HG03442 (cell line): ENCODE data around the gene ZNF586.
"Not testable (repeated sequence)": the region's sequence is repeated elsewhere in the genome, so short reads cannot be mapped to it uniquely, and the experiment has no call there.

Experiments used
- ATAC-seq: cut with Tn5 transposase; IDR thresholded peaks from one replicate; pipeline ENCODE4 v1.9.1; 2021; ENCODE audit warnings: mild to moderate bottlenecking, moderate library complexity; ENCODE audit not compliant: unreplicated experiment

The ZNF586 gene

DNA sequence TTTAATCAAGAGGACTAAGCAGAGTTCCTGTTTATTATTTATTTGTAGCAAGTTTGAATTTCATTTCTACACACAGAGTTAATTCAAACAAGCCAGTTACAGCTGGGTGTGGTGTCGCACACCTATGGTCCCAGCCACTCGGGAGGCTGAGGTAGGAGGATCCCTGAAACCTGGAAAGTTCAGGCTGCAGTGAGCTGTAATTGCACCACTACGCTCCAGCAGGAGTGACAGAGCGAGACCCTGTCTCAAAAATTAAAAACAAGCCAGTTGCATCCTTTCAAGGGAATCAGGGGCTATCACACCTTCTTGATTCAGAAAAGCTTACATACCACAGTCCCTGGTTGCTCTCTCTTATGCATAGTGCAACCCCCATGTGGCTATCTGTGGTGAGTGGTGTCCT lies 19.8 kb downstream of the ZNF586 start:
- no peak for ATAC-seq

DNA sequence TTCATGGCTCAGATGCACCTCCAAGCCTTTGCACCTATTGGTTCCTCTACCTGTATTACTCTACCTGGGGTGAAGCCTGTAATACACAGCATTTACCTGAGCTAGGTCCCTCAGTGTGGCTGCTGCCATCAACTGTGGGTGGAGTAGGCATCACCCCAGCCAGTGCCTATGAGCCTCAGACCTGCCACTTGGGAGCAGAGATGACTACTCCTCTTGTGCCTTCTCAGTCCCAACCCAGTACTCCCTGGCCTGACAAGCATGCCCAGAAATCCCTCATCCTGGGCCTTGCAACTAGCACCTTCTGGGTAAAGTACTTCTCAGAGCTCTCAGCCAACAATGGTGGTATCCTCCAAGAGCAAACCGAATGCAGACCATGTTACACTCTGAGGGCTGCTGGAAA lies 27.1 kb downstream of the ZNF586 start:
- not testable (repeated sequence) for ATAC-seq

DNA sequence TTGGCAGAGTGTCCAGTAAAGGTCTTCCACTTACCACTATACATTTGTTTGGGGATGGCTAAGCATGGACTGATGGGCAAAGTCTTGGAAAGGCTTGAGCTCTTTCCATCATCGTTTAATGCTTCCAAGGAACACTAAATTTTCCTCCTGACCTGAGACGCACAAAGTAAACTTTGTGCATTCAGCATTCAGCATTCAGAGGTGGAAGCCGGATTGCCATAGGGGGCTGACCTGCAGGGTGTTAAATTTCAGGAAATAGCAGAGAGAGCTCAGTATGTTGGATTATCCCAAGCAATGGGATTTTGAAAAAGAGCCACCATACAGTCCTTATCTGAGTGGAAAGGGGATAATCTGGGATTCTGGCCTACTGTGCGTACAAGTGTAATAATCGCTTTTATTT lies 31.2 kb downstream of the ZNF586 start:
- no peak for ATAC-seq

DNA sequence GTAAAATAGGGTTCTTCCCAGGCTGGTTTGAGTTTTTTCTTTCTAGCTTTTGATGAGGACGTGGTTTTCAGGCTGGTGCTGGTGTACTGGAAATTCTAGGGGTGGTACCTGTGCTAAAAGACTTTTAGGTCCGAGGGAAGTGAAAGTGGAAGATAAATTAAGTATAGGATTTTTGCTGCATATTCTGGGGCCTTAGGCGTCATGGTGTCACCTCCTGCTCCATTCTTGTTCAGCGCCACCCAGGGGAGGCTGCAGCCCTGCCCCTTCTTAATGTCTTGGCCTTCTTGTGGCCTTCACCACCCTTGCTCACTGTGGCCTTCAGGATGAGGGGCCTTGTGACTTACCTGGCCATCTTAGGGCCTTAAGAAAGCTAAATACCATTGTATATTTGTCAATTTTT lies 32.8 kb downstream of the ZNF586 start:
- ATAC-seq: no peak

DNA sequence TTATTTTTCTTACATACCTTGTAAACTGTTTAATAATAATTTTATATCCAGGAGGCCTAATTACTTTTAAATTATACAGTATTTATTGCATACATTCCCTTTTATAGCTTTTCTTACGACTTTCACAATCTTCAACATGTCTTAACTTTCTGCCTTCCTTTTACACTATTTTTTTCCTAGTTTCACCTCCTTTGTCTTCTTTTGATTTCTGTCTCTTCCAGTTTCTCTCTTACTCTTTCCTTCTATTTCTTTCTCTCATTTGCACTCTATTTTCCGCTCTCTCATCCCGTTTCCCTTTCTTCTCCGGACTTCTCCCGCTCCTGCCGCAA lies 33.8 kb downstream of the ZNF586 start:
- ATAC-seq: no peak

DNA sequence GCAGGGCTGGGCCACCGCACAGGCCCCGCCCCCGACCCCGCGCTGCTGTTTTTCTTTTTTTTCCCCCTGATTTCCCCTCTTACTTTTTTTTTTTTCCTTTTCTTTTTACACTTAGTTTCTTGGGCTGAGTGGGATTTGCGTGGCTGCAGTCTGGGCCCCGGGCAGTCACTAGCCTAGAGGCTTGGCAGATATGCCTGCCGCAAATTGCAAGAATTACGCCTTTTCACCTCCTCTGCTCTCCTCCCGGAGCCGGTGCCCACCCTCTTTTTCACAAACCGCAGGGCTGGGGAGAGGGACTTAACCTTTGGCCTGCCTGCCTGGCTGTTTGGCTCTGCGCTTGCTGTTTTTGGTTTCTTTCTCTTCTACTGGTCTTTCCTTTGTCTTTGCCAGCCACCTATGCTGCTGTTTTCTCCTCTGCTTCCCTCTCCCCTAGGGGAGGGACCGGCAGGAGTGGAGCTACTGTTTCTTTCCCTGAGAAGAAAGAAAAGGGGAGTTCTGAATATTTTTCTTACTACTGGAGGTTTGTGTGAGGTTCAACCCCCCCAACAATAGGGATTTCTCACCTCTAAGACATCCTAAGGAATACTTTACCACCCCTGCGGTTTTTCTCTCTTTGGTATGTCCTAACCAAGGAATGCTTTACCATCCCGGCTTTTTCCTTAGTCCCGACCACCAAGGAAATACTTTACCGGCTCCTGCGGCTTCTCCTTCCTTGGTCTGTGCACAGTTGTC lies 34.3 kb downstream of the ZNF586 start:
- ATAC-seq: no peak

DNA sequence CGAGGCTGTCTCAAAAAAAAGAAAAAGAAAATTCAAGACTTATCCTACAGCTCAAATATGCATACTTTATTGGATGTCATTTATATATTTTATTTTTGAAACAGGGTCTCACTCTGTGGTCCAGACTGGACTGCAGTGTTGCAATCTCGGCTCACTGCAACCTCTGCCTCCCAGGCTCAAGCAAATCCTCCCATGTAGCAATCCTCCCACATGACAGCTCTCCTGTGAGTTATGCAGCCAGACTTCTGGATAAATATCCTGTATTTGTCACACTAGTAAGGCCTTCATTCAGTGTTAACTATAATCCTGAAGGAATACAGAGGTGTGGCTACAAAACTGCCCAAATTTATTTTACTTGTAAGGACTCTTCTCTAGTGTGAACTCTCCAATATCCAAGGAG lies 38.1 kb downstream of the ZNF586 start:
- ATAC-seq: no peak

DNA sequence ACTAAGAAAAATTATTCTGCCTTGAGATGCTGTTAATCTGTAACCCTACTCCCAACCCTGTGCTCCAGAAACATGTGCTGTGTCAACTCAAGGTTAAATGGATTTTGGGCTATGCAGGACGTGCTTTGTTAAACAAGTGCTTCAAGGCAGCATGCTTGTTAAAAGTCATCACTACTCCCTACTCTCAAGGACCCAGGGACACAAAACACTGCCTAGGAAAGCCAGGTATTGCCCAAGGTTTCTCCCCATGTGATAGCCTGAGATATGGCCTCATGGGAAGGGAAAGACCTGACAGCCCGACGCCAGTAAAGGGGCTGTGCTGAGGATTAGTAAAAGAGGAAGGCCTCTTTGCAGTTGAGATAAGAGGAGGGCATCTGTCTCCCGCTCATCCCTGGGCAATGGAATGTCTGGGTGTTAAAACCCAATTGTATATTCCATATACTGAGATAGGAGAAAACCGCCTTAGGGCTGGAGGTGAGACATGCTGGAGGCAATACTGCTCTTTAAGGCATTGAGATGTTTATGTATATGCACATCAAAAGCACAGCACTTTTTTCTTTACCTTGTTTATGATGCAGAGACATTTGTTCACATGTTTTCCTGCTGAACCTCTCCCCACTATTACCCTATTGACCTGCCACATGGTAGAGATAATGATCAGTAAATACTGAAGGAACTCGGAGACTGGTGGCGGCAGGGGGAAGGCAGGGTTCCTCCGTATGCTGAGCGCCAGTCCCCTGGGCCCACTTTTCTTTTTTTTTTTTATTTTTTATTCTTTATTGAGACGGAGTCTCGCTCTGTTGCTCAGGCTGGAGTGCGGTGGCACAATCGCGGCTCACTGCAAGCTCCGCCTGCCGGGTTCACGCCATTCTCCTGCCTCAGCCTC lies 41.2 kb downstream of the ZNF586 start:
- not testable (repeated sequence) for ATAC-seq

DNA sequence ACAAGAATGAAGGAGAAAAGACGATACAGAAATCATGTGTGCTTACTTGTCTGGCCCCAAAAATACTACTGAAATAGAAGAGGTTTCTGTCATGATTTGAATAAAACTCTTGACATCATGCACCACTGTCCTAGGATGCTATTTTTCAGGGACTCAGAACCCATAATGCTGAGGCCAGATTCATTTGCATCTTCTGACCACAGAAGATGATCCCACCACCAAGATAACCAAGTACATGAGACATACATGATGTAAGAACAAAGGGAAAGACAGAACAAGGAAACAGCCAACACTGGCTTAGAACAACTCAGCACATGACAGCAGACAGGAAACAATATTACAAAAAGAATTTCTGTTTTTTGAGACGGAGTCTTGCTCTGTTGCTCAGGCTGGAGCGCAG lies 42.8 kb downstream of the ZNF586 start:
- no peak for ATAC-seq

DNA sequence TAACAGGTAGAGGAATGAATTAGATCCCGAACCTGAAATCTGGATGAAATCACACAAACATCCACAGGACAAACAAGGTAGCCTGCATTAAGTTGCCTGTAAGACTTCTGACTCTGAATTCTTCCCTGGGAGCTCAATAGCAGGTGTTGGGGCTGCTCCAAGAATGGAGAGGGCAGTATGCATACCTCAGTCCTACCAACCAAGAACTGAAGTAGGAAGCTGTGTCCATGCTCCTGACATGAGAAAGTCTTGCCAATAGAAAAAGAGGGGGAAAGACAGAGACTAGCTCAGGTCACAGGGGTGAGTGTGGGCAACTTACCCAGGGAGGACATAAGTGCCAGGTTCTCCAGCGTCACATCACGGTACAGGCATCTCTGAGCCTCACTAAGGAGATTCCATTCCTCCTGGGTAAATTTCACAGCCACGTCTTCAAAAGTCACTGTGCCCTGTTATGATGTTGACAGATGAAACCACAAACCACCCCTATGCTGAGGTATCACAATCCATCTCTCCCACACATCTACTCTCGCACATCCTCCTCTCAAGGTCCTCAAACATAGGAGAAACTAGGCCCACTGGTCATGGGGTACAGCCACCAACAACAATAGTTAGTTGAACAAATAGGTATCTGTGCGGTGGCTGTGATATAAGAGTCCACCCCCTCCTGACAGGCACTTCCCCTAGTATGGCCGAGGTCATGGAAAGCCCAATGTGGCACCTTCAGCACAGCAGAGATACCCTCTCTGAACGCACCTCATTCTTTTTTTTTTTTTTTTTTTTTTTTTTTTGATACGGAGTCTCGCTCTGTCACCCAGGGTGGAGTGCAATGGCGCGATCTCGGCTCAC lies 43.7 kb downstream of the ZNF586 start:
- not testable (repeated sequence) for ATAC-seq

DNA sequence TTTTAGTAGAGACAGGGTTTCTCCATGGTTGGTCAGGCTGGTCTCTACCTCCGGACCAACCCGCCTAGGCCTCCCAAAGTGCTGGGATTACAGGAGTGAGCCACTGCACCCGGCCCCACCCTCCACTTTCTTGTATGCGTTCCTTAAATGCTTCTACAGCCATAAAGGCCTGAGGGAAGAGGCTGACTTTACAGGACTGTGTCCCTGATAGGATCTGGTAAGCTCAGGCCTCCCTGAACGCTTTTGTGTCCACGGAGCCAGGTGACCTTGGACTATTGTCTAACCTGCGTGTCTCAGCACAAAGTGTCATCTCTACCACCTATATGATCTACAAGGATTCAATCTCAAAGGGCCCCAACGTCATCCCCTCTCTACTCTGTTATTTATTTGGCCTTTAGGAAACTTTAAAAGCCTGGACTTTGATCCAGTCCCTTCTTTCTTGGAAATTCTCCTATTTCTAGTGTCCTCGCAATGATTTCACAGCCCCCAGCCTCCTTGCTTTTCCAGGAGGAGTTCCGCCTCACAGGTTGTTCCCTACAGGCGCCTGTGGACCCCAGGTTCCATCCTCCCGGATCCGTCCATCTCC lies 44.5 kb downstream of the ZNF586 start:
- ATAC-seq: no peak

DNA sequence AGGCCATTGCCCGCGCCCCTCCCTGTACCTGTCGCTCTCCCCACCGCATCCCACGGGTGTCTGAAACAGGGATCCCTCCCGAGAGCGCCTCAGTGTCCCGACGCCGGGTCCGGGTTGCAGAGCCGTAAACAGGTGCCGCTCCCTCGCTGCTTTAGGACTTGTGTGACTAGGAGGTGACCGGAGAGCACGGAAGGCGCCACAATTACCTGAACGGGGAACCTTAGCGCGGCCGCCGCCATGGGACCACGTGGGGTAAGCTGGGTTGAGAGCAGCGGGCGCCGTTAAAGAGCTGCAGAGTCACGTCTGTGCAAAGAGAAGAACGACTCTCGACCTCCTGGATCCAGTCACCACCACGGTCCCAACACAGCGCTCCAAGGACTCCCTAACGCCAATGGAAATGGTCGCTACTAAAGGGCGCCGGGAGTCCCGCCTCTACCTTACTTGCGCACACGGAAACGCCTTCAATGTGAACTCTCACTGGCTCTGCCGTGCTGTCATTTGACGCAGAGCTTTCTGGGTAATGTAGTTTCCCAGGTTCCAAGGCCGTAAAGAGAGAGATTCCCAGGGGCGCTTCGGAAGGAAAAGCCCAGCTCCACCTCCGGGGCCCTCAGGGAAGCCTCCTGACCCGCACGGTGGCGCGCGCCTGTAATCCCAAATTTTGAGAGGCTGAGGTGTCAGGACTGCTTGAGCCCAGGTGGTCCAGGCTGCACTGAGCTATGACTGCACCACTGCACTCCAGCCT lies 45.2 kb downstream of the ZNF586 start, which contains the start of gene ZNF552:
ZNF552 (minus strand) TSS at position 409 of the 742 bp plus-strand sequence; CDS start at position 239, 170 bp downstream.
- peak; percentile 58 for ATAC-seq

DNA sequence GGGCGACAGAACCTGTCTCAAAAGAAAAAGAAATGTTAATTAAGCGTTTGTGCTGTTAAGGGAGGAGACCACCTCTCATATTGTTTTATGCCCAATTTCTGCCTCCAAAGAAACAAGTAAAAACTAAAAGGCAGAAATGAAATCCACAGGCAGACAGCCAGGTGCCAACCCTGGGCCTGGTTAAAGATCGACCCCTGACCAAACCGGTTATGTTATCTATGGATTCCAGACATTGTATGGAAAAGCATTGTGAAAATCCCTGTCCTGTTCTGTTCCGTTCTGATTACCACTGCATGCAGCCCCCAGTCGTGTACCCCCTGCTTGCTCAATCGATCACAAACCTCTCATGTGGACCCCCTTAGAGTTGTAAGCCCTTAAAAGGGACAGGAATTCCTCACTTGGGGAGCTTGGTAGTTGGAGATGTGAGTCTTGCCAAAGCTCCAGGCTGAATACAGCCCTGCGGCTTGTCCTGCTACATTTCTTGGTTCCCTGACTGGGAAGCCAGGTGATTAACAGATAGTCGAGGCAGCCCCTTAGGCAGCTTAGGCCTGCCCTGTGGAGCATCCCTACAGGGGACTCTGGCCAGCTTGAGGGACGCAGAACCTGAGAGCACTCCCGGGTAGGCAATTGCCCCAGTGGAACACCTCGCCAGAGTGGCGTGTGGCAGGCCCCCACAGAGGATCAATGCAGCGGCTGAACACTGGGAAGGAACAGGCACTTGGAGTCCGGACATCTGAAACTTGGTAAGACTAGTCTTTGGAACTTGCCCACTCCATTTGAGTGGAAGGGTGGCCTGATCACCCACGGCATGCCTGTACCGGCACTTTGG lies 46.0 kb downstream of the ZNF586 start:
- no peak for ATAC-seq

DNA sequence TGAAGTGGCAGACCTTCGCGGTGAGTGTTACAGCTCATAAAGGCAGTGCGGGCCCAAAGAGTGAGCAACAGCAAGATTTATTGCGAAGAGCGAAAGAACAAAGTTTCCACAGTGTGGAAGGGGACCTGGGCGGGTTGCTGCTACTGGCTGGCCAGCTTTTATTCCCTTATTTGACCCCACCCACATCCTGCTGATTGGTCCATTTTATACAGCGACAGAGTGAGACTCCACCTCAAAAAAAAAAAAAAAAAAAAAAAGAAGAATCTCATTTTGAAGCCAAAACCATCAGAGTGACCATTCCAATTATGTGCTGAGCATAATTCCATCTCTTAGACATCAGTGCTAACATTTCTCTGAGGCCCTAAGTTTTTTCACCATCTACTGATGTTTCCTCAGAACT lies 47.2 kb downstream of the ZNF586 start:
- ATAC-seq: no peak

DNA sequence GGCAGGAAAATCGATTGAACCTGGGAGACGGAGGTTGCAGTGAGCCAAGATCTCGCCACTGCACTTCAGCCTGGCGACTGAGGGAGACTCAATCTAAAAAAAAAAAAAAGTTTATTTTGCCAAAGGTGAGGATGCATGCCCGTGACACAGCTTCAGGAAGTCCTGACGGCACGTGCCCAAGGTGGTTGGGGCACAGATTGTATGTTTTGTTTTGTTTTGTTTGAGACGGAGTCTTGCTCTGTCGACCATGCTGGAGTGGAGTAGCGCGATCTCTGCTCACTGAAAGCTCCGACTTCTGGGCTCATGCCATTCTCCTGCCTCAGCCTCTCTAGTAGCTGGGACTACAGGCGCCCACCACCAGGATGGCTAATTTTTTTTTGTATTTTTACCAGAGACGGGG lies 48.5 kb downstream of the ZNF586 start:
- ATAC-seq: no peak

DNA sequence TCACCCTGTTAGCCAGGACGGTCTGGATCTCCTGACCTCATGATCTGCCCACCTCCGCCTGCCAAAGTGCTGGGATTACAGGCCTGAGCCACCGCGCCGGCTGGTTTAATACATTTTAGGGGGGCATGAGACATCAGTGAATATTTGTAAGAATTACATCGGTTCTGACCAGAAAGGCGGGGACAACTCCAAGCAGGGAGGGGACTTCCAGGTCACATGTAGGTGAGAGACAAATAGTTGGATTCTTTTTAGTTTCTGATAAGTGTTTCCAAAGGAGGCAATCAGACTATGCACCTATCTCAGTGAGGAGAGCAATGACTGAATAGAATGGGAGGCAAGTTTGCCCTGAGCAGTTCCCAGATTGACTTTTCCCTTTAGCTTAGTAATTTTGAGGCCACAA lies 48.9 kb downstream of the ZNF586 start:
- no peak for ATAC-seq

DNA sequence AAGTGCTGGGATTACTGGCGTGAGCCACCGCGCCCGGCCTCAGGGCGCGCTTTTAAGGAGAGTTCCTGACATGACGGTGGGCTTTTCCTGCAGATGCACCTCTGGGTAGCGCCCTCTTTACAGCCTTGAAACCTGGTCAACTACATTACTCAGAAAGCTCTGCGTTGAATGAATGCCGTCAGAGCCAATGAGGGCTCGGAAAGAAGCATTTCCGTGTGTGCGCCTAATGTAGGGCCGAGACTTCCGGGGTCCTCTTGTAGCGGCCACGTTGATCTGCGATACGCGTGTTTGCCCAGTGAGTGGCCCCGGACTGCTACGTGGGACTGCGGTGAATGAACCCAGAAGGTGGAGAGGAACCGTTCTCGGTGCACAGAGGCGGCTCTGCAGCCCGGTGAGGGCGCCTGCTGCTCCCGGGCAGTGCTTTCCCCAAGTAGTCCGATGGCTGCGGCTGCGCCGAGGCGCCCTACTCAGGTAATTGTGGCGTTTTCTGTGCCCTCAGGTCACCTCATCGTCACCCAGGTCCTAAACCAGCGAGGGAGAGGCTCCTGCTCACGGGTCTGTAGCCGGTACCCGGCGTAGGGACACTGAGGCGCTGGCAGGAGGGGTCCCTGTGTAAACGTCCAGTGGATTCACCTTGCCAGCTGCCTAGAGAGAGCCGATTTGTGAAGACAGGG lies 50.1 kb downstream of the ZNF586 start:
- peak; percentile 78 for ATAC-seq

DNA sequence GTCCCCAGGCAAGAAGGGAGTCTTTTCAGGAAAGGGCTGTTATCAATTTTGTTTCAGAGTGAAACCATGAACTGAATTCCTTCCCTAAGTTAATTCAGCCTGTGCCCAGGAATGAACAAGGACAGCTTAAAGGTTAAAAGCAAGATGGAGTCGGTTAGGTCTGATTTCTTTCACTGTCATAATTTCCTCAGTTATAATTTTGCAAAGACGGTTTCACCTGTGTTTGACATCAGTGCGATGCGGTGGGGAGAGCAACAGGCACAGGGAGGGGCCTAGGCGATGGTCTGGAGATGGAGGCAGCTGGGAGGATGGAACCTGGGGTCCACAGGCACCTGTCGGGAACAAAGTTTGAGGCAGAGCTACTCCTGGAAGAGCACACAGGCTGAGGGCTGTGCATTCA lies 51.1 kb downstream of the ZNF586 start:
- ATAC-seq: no peak

DNA sequence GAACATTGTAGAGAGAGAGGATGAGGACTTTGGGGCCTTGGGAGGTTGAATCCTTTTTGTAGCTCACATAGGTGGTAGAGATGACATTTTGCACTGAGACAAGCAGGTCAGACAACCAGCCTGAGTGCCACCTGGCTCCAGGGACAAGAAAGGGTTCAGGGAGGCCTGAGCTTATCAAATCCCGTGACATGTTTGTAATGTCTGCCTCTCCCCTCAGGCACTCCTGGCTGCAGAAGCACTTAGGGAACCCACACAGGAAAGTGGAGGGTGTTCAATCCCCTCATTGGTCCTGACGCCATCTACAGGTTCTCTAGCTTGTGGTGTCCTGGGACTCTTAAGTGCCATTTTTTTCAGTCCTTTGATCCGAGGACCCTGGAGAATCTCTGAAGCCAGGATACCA lies 51.6 kb downstream of the ZNF586 start:
- not testable (repeated sequence) for ATAC-seq
